EL (cell line): ENCODE measurements around the gene STMP1.

ENCODE experiments used
- DNase-seq: peaks from one replicate; pipeline ENCODE4 v3.0.0-alpha.2; 2016

Gene STMP1

DNA sequence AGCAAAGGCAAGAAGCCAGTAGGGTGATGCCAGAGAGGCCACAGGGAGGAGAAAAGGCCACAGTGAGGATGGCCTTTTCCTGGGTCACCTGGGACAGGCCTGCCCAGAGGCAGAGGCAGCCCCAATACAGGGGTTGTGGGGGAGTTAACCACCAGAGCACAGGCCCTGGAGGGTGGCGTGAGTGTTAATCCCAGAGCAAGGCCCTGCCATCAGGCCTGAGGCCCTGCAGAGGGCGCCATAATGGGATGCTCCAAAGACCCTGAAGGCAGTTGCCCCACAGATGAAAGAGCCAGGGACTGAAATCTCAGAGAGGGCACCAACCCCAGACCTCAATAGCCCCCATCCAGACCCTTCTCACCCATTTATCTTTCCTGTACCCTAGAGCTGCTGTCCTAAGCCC, 41.8 kb downstream of the STMP1 start:
- DNase-seq, result no peak

DNA sequence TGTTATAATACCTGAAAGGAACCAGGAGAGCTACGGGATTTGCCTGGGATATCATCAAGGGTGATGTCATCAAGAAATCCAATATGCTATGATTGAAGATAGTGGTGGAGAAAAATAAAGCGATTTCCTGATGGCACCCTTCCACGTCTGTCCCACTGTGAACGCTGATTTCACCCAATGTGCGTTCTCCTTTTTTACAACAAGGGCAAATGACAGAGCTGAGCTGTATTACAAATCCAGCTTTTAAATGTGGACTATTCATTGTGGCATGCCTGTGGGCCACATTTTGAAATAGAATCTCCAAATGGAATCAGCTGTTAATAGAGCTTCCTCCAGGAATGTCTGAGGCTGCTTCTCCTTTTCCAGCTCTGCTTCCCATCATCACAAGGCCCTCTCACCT, 42.4 kb downstream of the STMP1 start:
- no peak for DNase-seq

GRCh38 chr7:135706038-135706742, 43.9 kb downstream of the STMP1 start:
- no peak for DNase-seq

DNA sequence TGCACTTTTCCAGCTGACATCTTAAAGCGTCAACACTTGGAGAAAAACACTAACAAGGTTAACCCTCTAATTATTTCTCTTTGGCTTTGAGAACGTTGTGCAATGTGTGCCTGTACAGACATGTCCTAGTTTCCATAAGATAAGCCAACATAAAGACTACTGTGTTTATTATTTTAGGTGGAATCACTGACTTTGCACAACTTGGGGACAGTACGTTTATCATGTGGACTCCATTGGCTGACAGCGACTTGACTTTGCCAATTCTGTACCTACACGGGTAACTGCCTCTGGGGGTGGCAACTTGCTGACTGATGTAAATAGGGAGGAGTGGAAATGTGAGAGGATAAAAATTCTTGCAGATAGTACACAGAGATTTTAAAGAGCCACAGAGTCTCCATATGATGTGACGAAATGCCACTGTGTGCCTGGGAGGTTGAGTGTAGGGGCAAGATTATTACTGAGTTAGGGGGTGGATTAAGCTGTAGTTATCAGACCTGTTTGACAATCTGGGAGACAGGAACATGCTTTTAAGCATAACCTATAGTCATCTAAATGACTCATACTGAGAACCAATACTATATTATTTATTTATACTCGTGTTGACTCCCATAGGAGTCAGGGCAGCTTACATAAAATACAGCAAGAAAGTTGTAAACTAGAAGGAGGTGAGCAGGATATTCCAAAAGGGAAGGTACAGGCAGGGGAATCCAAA, 44.7 kb downstream of the STMP1 start:
- no peak for DNase-seq

GRCh38 chr7:135707570-135707966, 45.3 kb downstream of the STMP1 start:
- no peak for DNase-seq

- DNase-seq, result no peak
These were observed 45.7 kb downstream of the STMP1 start for GRCh38 chr7:135708041-135708440.

- no peak for DNase-seq
These were observed 47.2 kb downstream of the STMP1 start for GRCh38 chr7:135709508-135709907.

DNA sequence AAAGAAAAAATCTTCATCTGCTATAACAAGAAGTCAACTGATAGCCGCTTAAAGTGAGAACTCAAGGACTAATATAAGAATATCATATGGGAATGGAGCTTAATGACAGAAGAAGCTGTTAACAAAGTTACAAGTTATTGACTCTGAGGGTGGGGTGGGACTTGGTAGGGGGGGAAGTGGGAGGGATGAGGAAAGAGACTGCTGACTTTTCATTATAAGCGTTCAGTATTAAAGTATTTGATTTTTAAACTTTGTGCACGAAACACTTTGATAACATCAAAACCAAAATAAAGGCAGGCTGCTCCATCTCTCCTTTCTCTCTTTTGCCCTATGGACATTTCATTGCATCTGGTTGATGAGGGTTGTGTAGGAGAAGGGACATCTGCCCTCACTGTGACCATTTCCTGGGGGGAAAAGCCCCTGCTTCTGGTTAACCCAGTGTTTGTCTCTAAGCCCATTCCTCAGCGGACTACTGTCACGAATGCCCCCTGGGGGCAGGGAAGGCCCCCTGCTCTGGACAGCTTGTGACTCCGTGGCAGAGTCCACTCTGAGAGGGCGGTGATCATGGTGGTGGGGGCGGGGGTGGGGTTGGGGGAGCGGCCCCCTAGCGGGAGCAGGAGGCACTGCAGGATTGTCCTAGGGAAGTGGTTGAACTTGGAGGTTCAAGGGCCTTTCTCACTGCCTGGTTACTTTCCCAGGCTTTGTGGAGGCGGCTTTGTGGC, 48.3 kb downstream of the STMP1 start:
- no peak for DNase-seq

DNA sequence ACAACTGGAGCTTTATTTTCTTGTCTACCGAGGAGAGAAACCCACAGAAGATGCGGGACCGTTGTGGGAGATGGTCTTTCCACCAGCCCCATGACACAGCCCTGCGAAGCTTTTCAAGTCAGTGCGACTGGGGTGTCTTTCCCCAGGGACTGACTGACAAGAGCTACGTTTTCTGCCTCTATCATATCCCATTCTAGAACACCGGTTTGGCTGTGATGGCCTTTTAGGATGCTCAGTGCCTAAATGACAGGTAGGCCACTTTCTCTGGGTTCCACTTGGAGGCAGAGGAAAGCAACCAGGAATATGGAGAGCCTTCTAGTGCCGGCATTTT, 48.8 kb downstream of the STMP1 start:
- DNase-seq, result no peak

DNA sequence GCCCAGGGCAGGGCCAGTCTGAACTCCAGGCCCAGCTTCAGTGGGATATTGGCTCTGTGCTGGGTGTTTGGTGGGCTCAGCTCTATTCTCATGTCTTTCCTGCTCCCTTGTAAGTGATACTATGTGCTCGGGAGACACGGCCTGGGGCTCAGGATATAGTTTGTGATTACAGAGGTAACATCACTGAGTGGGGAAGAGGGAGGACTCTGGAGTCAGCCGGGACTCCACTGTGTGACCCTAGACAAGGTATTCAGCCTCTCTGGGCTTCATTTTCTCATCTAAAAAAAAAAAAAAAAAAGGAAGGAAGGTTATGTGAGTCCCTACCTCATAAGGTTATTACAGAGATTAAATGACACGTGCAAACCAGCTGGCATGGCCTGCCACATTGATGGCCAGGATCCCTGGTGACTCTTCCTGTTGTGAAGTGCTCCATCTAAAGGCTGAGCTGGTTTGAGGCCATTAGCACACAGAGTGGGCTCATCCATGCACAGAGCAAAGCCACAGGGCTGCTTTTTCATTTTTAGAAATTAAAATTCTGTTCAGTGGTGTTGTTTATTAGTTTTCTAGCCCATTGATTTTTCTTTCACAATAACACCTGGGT, 50.0 kb downstream of the STMP1 start:
- DNase-seq, result no peak

DNA sequence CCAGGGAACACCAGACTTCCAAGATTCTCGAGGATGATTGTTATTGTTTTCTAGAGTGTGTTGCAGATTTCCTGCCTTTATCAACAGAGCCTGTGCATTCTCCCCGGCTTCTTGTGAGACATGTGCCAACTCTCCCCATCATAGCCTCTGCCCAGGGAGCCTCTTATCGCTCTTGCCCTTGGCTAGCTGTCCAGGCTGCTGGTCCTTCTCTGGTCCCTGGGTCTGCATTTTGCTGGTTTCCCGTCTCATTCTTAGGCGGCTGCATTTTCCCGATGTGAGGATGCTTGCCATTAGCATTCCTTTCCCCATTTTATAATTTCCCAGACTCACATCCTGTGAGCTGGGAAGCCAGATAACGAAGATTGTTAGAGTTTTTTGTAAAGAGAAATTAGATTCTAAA, 50.5 kb downstream of the STMP1 start:
- no peak for DNase-seq

DNA sequence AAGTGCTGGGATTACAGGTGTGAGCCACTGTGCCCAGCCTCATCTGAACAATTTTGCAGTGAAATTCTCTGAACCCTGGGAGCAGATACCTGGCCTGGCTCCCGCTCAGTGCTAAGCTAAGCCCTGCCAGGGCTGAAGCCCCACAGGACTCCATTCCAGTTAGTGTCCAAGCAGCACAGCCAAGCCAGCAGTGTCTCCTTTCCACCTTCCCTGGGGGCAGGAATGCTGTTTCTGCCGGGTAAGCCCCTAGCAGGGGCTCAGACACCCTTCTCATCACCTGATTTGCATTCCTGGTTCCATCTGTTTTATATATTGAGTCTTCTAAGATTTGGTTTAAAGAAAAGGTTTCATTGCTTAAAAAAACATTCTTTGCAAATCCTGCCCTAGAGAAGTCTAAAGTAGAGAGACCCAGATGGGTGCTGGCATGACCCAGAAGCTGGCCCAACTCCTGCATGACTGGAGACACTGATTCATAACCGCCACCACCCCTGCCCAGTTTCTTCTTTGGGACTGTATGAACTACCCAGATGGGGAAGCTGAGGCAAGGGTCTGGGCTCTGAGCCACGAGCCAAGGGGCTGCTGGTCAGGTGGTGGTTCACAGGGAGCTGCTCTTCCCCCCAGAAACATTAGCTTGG, 51.6 kb downstream of the STMP1 start:
- no peak for DNase-seq

- DNase-seq, result peak; percentile 97
These were observed 52.3 kb downstream of the STMP1 start for GRCh38 chr7:135714534-135715009.

- DNase-seq, result no peak
These were observed 52.8 kb downstream of the STMP1 start for GRCh38 chr7:135715055-135715522.

DNA sequence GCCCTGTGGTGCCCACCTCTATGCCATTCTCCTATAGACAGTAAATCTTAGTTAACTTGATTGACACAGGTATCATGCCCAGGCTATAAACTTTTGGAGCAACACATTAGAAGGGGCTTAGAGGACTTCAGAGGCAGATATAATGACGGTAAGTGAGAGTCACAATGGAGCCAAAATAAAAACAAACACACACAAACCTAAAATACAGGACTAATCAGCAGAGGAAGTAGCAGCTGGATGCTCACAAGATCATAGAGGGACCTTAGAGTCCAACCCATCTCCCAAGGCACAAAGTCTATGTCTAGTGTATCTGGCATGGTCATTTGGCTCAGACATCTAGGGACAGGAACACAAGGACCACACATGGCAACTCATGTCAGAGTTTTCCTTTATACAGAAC, 53.4 kb downstream of the STMP1 start:
- no peak for DNase-seq

DNA sequence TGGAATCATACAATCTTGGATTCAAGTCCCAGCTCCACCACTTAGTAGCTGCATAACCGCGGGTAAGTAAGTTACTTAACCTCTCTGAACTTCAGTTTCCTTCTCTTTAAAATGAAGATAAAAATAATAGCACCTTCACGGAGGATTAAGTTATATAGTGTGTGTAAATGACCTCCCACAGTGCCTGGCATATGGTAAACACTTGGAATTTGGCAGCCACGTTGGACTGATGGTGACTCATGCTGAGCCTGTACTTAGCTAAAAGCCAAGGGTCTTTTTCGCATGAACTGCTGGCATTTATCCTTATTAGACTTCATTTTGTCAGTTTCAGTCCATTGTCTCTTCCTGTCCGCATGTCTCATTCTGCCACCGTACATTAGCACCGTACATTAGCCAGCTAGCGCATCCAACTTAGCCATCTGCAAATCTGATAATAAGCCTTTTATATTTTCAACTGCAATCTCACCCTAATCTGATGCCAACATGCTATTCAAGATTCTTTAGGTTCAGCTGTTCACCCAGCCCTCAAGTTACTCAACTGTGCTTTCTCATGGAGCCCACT, 54.4 kb downstream of the STMP1 start:
- DNase-seq, result peak; percentile 94

DNA sequence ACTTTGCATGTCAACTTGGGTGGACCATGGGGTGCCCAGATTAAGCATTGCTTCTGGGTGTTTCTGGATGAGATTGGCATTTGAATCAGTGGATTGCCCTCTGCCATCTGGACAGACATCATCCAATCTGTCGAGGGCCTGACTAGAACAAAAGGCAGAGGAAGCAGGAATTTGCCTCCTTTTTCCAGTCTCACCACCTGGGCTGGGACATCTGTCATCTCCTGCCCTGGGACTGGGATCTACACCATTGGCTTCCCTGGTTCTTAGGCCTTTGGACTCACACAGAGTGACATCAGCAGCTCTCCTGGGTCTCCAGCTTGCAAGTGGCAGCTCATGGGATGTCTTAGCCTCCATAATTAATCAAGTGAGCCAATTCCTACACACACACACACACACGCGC, 55.4 kb downstream of the STMP1 start:
- DNase-seq, result no peak

GRCh38 chr7:135718219-135718618, 55.9 kb downstream of the STMP1 start:
- no peak for DNase-seq

- DNase-seq, result no peak
These were observed 56.6 kb downstream of the STMP1 start for GRCh38 chr7:135718794-135719437.

DNA sequence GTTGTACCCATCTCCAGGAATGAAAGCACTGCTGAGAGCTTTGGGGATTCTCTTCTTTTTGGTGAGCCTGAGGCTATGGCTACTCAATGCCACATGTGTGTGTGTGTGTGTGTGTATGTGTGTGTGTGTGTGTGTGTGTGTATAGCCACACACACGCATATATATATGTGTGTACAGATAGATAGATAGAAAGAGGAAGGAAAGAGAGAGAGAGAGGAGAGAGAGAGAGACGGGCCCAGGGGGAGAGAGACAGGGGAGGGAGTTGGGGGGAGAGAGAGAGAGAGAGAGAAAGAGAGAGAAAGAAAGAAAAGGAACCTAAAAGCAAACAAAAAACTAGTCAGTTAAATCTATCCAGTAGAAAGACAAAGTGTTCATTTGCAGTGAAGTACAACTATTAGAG, 57.4 kb downstream of the STMP1 start:
- no peak for DNase-seq

DNA sequence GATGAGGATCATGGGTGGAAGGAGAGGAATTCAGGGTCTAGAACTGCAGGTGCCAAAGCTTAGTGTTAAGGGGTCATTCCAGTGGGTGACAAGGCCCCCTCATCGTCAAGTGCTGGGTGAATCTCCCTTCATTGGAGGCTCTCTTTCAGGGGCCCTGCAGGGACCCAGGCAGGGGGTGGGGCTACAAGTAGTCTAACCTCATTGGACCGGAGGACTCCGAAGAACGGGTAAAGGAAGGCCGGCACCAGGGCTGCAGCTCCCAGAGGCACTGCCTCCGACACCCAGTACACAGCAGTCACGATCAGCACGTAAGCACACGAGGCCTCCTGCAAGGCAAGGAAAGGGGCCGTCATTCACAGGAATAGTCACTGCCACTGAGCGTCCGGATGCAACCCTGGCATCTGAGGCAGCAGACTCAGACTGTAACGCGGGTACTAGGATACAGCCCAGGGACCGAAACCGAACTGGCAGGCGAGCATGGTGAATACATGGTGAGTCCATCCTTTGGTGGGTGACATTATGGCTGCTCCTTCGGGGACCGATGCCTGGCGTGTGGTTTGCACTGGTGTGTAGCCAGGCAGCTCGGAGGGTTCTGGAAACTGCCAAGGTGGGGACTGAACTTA, 59.0 kb downstream of the STMP1 start:
- no peak for DNase-seq

GRCh38 chr7:135723411-135723810, 61.1 kb downstream of the STMP1 start:
- DNase-seq, result no peak
